Activated B cell treated with CpG ODN at 0.5 μM for 24 hours (primary cell): ENCODE data around the gene FCGR2B. TPM values are rescaled to one million over a fixed set of nuclear protein-coding genes. Genes with fewer than 3 reads are reported as not detected.
"Not testable (repeated sequence)": the region's sequence is repeated elsewhere in the genome, so short reads cannot be mapped to it uniquely, and the experiment has no call there.

Source experiments
- ATAC-seq: fragments of 200-7000 bp; cut with Tn5 transposase; one replicate; pipeline ENCODE4 v1.10.0; 2021; ENCODE audit warnings: low read depth, mild to moderate bottlenecking, moderate library complexity
- CTCF ChIA-PET: fragments of 350-600 bp; sonication (Branson Sonifier 250); formaldehyde crosslinking; loops from one replicate; lab custom pipeline; 2021; ENCODE audit warnings: antibody characterized with exemption; lab: Charles Lee
- POLR2A ChIA-PET: fragments of 350-600 bp; sonication (Branson Sonifier 250); formaldehyde crosslinking; loops from one replicate; lab custom pipeline; 2021; ENCODE audit warnings: antibody characterized with exemption; lab: Charles Lee
- DNase-seq: peaks from one replicate; pipeline ENCODE4 v3.0.0; 2022
- H3K27ac Mint-ChIP-seq: one replicate; pipeline ENCODE4 v1.8.0; 2020; ENCODE audit warnings: mixed read lengths
- H3K27me3 Mint-ChIP-seq: one replicate; pipeline ENCODE4 v1.8.0; 2021; ENCODE audit warnings: mixed read lengths
- H3K36me3 Mint-ChIP-seq: one replicate; pipeline ENCODE4 v1.8.0; 2021; ENCODE audit warnings: low read depth, mixed read lengths
- H3K4me1 Mint-ChIP-seq: one replicate; pipeline ENCODE4 v1.8.0; 2021; ENCODE audit warnings: mixed read lengths
- H3K4me3 Mint-ChIP-seq: one replicate; pipeline ENCODE4 v1.8.0; 2020; ENCODE audit warnings: mild to moderate bottlenecking, mixed read lengths
- H3K9me3 Mint-ChIP-seq: one replicate; pipeline ENCODE4 v1.8.0; 2020; ENCODE audit warnings: mixed read lengths
- CTCF ChIP-seq: fragments of 200-600 bp; IDR thresholded peaks from one replicate; pipeline ENCODE4 v1.8.0; 2022; ENCODE audit warnings: antibody characterized with exemption, mild to moderate bottlenecking
- intact Hi-C: fragments of 100-400 bp; cut with micrococcal nuclease; formaldehyde crosslinking; loops from one replicate; pipeline ENCODE4 v1.15.1; 2024
- total RNA-seq: library from RNA; stranded (reverse); gene quantifications from 2 replicates; pipeline ENCODE4 v1.2.3, GENCODE V29; 2022

FCGR2B gene
- total RNA-seq, 1 donor from 2014 or later, result 77.5 TPM

GRCh38 chr1:161631076-161631475 is 31.9 kb upstream of the FCGR2B start, which contains the start of gene FCGR3B:
Gene FCGR3B (minus strand): TSS chr1:161631176. CDS start chr1:161631094, 82 bp downstream.
- peaks cover 9% of the 10 kb centered on the region for H3K4me1 Mint-ChIP-seq
- intact Hi-C loops, result no loop called here
- H3K36me3 Mint-ChIP-seq, result no peaks in the 10 kb centered on the region
- no peak for TF ChIP-seq CTCF
- ChIA-PET CTCF (no interaction called here), POLR2A (no interaction called here)
- H3K27me3 Mint-ChIP-seq, result no peaks in the 10 kb centered on the region
- ATAC-seq, result no peak
- H3K27ac Mint-ChIP-seq, result no peak within 1 kb of the TSS
- DNase-seq, result no peak
- no peaks in the 10 kb centered on the region for H3K9me3 Mint-ChIP-seq
- H3K4me3 Mint-ChIP-seq, result no peak within 1 kb of the TSS

- H3K27me3 Mint-ChIP-seq, intact Hi-C loops, H3K27ac Mint-ChIP-seq, H3K36me3 Mint-ChIP-seq, POLR2A ChIA-PET, H3K4me3 Mint-ChIP-seq, ATAC-seq, H3K9me3 Mint-ChIP-seq, CTCF ChIA-PET, DNase-seq, H3K4me1 Mint-ChIP-seq: not testable (repeated sequence)
These were observed 27.9 kb upstream of the FCGR2B start for GRCh38 chr1:161634993-161635392.

- ATAC-seq, result peak; percentile 47
- intact Hi-C loops, H3K27ac Mint-ChIP-seq, H3K9me3 Mint-ChIP-seq, CTCF ChIA-PET, H3K36me3 Mint-ChIP-seq, H3K27me3 Mint-ChIP-seq, H3K4me1 Mint-ChIP-seq, POLR2A ChIA-PET, H3K4me3 Mint-ChIP-seq, DNase-seq: not testable (repeated sequence)
These were observed 26.7 kb upstream of the FCGR2B start for GRCh38 chr1:161636189-161636782.

DNA sequence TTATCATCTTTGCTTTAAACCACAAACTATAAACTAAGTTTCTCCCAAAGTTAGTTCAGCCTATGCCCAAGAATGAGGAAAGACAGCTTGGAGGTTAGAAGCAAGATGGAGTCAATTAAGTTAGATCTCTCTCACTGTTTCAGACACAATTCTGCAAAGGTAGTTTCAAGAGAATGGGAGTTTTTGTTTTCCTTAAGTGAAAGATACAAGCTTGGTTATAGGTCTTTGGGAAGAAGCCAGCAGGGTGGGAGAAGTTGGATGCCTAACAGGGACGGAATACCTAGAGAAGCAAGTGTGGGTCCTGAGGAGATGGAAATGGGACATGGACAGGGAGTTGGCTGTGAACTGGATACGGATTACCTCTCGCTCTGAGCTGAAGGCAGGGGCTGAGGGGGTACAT is 26.0 kb upstream of the FCGR2B start:
- H3K27ac Mint-ChIP-seq, result peak overlapping the region; percentile 31
- POLR2A ChIA-PET, H3K36me3 Mint-ChIP-seq, ATAC-seq, intact Hi-C loops, DNase-seq, H3K4me1 Mint-ChIP-seq, H3K9me3 Mint-ChIP-seq, H3K4me3 Mint-ChIP-seq, H3K27me3 Mint-ChIP-seq: not testable (repeated sequence)
- CTCF ChIA-PET, result interaction anchor here (0.6 kb wide), 1 partner anchor 115 kb away, joined by 3 read pairs; no protein-coding TSS in a partner anchor

GRCh38 chr1:161638251-161638993 is 24.5 kb upstream of the FCGR2B start:
- POLR2A ChIA-PET, CTCF ChIA-PET, H3K4me3 Mint-ChIP-seq, DNase-seq, H3K9me3 Mint-ChIP-seq, H3K36me3 Mint-ChIP-seq, ATAC-seq, H3K27me3 Mint-ChIP-seq, H3K27ac Mint-ChIP-seq, intact Hi-C loops: not testable (repeated sequence)
- H3K4me1 Mint-ChIP-seq, result peaks cover 21% of the 10 kb centered on the region

DNA sequence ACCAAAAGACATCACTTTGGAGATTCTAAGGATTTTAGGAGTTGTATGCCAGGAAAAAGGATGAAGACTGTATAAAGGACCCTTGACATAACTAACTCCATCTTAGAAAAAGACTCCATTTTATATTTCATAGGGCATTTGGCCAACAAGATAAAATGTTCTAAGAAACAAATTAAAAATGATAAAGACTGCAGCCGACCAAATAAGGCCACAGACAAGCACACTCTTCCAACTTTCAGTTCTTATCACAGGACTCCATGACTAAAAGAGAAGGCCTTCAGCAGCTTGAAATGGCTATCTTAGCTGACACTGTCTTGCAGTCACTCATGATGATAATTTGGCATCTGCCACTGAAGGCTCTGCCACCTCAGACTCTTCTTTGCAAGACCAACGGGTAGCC is 23.7 kb upstream of the FCGR2B start:
- H3K4me1 Mint-ChIP-seq, result peaks cover 23% of the 10 kb centered on the region
- POLR2A ChIA-PET, result not testable (repeated sequence)

GRCh38 chr1:161642697-161643096 is 20.2 kb upstream of the FCGR2B start:
- H3K27me3 Mint-ChIP-seq, POLR2A ChIA-PET, CTCF ChIA-PET, H3K36me3 Mint-ChIP-seq, H3K9me3 Mint-ChIP-seq, DNase-seq: not testable (repeated sequence)
- peak overlapping the region; percentile 70 for H3K27ac Mint-ChIP-seq
- peak overlapping the region; percentile 28 for H3K4me3 Mint-ChIP-seq
- peaks cover 23% of the 10 kb centered on the region for H3K4me1 Mint-ChIP-seq
- intact Hi-C loops, result loop anchor here (10.0 kb wide), 1 partner anchor 158 kb away; no protein-coding TSS in a partner anchor
- ATAC-seq, result peak; percentile 83

More for the DNA sequence above, 23.7 kb upstream of the FCGR2B start:
- DNase-seq, CTCF ChIA-PET, H3K9me3 Mint-ChIP-seq, H3K36me3 Mint-ChIP-seq, H3K4me3 Mint-ChIP-seq, intact Hi-C loops, ATAC-seq, H3K27me3 Mint-ChIP-seq, H3K27ac Mint-ChIP-seq: not testable (repeated sequence)

DNA sequence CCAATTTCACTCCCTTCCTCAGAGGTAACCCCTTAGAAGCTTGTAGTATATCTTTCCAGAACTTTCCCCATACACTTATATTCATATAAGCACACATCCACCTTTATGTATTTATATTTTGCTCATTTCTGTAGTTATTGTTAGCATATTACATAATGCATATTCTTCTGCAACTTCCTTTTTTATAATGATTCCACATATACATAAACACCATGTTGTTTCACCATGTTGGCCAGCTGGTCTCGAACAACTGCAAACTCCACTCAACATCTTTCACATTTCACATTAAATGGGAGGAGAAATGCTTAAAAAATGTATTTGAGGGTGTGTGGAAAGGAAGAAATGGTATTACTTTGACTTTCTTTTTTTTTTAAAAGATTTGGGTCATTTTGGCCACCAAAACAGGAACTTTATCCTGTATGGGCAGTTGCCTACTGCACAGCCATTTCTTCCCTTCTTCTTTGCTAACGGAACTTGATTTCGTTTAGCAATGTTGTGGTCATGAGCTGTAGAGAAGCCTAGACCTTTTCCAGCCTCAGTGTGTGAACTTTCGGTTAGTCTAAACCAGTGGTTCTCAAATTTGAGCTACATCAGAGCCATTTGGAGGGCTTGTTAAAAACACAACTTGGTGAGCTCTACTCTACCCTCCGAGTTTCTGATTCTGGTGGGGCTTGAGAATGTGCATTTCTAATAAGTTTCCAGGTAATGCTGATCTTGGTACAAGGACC is 19.3 kb upstream of the FCGR2B start:
- CTCF ChIA-PET, DNase-seq, ATAC-seq, H3K27me3 Mint-ChIP-seq, POLR2A ChIA-PET, H3K4me3 Mint-ChIP-seq, H3K36me3 Mint-ChIP-seq, H3K9me3 Mint-ChIP-seq: not testable (repeated sequence)
- peak overlapping the region; percentile 31 for H3K27ac Mint-ChIP-seq
- intact Hi-C loops, result loop anchor here (10.0 kb wide), 1 partner anchor 159 kb away; no protein-coding TSS in a partner anchor
- peaks cover 26% of the 10 kb centered on the region for H3K4me1 Mint-ChIP-seq

DNA sequence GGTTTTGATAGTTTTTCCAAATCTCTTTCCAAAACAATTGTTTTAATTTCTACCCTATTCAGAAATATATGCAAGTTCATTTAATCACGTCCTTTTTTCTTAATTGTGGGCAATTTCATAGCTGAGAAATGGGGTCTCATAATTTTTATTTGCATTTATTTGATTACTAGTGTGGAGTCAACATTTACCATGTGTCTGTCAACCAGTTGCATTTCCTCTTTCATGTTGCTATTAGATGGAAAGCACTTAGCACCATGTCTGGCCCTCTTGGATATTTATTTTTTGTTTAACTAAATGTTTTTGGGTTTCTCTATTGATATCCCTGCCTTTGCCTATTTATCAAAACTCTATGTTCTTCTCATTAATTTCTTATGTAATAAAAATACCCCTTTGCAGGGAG is 18.1 kb upstream of the FCGR2B start:
- peaks cover 27% of the 10 kb centered on the region for H3K4me1 Mint-ChIP-seq
- ATAC-seq, H3K27me3 Mint-ChIP-seq, H3K27ac Mint-ChIP-seq, CTCF ChIA-PET, H3K4me3 Mint-ChIP-seq, DNase-seq, H3K9me3 Mint-ChIP-seq, H3K36me3 Mint-ChIP-seq: not testable (repeated sequence)
- intact Hi-C loops, result loop anchor here (5.0 to 10.0 kb wide), 2 partner anchors 92 to 160 kb away; no protein-coding TSS in a partner anchor
- POLR2A ChIA-PET, result interaction anchor here (0.6 kb wide), 1 partner anchor 85 kb away, joined by 5 read pairs; no protein-coding TSS in a partner anchor

- not testable (repeated sequence) for H3K4me3 Mint-ChIP-seq, H3K27ac Mint-ChIP-seq, H3K36me3 Mint-ChIP-seq, DNase-seq, H3K27me3 Mint-ChIP-seq, H3K9me3 Mint-ChIP-seq
- peaks cover 17% of the 10 kb centered on the region for H3K4me1 Mint-ChIP-seq
- ChIA-PET CTCF (interaction anchor here (0.6 to 1.8 kb wide), 7 partner anchors 60 to 124 kb away, joined by 3 to 30 read pairs (median 3); partner anchors contain the start of gene FCRLA), POLR2A (interaction anchor here (0.6 to 1.5 kb wide), 4 partner anchors 60 to 94 kb away, joined by 3 to 8 read pairs (median 6); partner anchors contain the start of gene FCRLA)
- intact Hi-C loops, result loop anchor here (5.0 to 10.0 kb wide), 2 partner anchors 90 to 163 kb away; no protein-coding TSS in a partner anchor
- peak; percentile 65 for ATAC-seq
These were observed 15.2 kb upstream of the FCGR2B start for GRCh38 chr1:161647507-161648360.
